ENCODE measurements around the gene BTNL8. TPM values are rescaled to one million over a fixed set of nuclear protein-coding genes. Genes with fewer than 3 reads are reported as not detected.

The BTNL8 gene
- total RNA-seq, 2 experiments from 2014 or later = not detected

- no peaks in the 10 kb centered on the region for H3K36me3 ChIP-seq (ENCODE audit: insufficient read depth, low read length)
- peak; percentile 48 for ATAC-seq (ENCODE audit: poor library complexity)
- no peaks in the 10 kb centered on the region for H3K9me3 ChIP-seq (ENCODE audit: control insufficient read depth in 1 of 2, insufficient read depth in 1 of 2, low read length in 2 of 2)
- no peak overlapping the region for H3K4me3 ChIP-seq (ENCODE audit: low read length)
- H3K4me1 ChIP-seq (ENCODE audit: insufficient read depth, low read length) = peaks cover 7% of the 10 kb centered on the region
- no peaks in the 10 kb centered on the region for H3K9me3 Mint-ChIP-seq
- POLR2A ChIA-PET = interaction anchor here (1.0 to 1.3 kb wide), 3 partner anchors 38 to 67 kb away, joined by 4 to 8 read pairs (median 5); partner anchors contain the start of gene MGAT1
- intact Hi-C loops (cut with DNase I, micrococcal nuclease) = loop anchor here (2.0 to 10.0 kb wide), 3 partner anchors 36 to 574 kb away; partner anchors contain the start of gene MAPK9 (in 1 of the 2)
- TF ChIP-seq CTCF (IDR thresholded peaks at IDR 0.05) = peak; percentile 72
- H3K27ac ChIP-seq (ENCODE audit: low read depth in 1 of 2, low read length in 2 of 2) = no peak overlapping the region
- peaks cover 26% of the 10 kb centered on the region for H3K27me3 Mint-ChIP-seq
- DNase-seq = peak; percentile 19 to 77 (median 52)
- no peak overlapping the region for H3K27ac Mint-ChIP-seq
- H3K4me3 Mint-ChIP-seq = no peak overlapping the region
- no peaks in the 10 kb centered on the region for H3K36me3 Mint-ChIP-seq (ENCODE audit: low read depth)
- H3K4me1 Mint-ChIP-seq (ENCODE audit: low read depth) = no peaks in the 10 kb centered on the region
- no peaks in the 10 kb centered on the region for H3K27me3 ChIP-seq (ENCODE audit: control insufficient read depth in 1 of 2, insufficient read depth in 2 of 2, low read length in 2 of 2)
- CTCF ChIA-PET = interaction anchor here (0.6 to 3.3 kb wide), 9 partner anchors 9 to 85 kb away, joined by 3 to 13 read pairs (median 5); no protein-coding TSS in a partner anchor
Measured at GRCh38 chr5:180868960-180869359, 30.0 kb upstream of the BTNL8 start.

GRCh38 chr5:180869587-180869986 lies 29.4 kb upstream of the BTNL8 start:
- Mint-ChIP-seq H3K4me3 (no peak overlapping the region), H3K9me3 (no peaks in the 10 kb centered on the region), H3K27ac (no peak overlapping the region), H3K27me3 (peaks cover 26% of the 10 kb centered on the region), H3K4me1 (ENCODE audit: low read depth) (no peaks in the 10 kb centered on the region), H3K36me3 (ENCODE audit: low read depth) (no peaks in the 10 kb centered on the region)
- intact Hi-C loops (cut with DNase I, micrococcal nuclease) = loop anchor here (2.0 to 10.0 kb wide), 3 partner anchors 37 to 575 kb away; partner anchors contain the start of gene MAPK9 (in 1 of the 2)
- POLR2A ChIA-PET = interaction anchor here (1.0 to 1.3 kb wide), 3 partner anchors 39 to 67 kb away, joined by 4 to 8 read pairs (median 5); partner anchors contain the start of gene MGAT1
- Histone ChIP-seq H3K36me3 (ENCODE audit: insufficient read depth, low read length) (no peaks in the 10 kb centered on the region), H3K4me3 (ENCODE audit: low read length) (no peak overlapping the region), H3K4me1 (ENCODE audit: insufficient read depth, low read length) (peaks cover 9% of the 10 kb centered on the region), H3K9me3 (ENCODE audit: control insufficient read depth in 1 of 2, insufficient read depth in 1 of 2, low read length in 2 of 2) (no peaks in the 10 kb centered on the region), H3K27ac (ENCODE audit: low read depth in 1 of 2, low read length in 2 of 2) (no peak overlapping the region), H3K27me3 (ENCODE audit: control insufficient read depth in 1 of 2, insufficient read depth in 2 of 2, low read length in 2 of 2) (no peaks in the 10 kb centered on the region)
- no peak for TF ChIP-seq CTCF (IDR thresholded peaks at IDR 0.05)
- CTCF ChIA-PET = interaction anchor here (1.0 to 3.3 kb wide), 6 partner anchors 37 to 85 kb away, joined by 3 to 13 read pairs (median 6); no protein-coding TSS in a partner anchor
- no peak for ATAC-seq (ENCODE audit: poor library complexity)
- DNase-seq = no peak

DNA sequence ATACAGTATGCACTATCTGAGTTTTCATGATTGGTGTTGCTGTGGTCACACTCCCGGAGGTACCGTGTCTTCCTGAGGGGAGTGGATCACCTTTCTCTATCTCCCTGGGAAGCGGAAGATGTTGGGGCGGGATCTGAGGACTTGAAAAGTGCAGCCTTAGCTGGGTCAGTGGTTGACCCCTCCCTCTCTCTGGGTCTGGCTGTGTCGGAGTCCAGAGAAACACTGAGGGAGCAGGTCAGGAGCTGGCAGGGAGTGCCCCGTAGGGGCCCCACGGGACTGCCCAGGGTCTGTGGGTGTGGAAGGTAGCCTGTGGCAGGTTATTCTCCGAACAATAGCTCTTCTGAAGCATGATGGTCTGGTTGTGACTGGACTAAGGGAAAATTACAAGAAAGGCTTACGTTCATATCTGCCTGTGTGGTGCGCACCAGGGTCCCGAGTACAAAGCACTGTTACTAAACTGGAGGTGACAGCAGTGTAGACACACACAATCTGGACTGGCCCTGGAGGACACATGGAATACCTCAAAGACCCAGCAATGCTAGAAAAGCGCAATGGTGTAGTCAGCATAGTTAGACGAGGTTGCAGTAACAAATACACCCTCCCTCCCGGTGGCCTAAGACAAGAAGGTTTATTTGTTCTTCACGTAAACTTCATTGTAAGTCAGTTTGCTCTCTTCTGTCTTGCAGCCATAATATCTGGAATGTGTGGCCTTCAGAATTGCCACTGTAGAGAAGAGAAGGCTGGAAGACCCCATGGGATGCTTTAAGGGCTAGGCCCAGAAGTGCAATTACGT lies 28.5 kb upstream of the BTNL8 start:
- H3K4me1 Mint-ChIP-seq (ENCODE audit: low read depth) = no peaks in the 10 kb centered on the region
- H3K4me3 ChIP-seq (ENCODE audit: low read length) = no peak overlapping the region
- POLR2A ChIA-PET = no interaction called here
- no peaks in the 10 kb centered on the region for H3K9me3 Mint-ChIP-seq
- peaks cover 26% of the 10 kb centered on the region for H3K27me3 Mint-ChIP-seq
- H3K4me1 ChIP-seq (ENCODE audit: insufficient read depth, low read length) = peaks cover 9% of the 10 kb centered on the region
- no peaks in the 10 kb centered on the region for H3K36me3 Mint-ChIP-seq (ENCODE audit: low read depth)
- ATAC-seq (ENCODE audit: poor library complexity) (no peak), DNase-seq (no peak)
- H3K27ac ChIP-seq (ENCODE audit: low read depth in 1 of 2, low read length in 2 of 2) = no peak overlapping the region
- no peaks in the 10 kb centered on the region for H3K36me3 ChIP-seq (ENCODE audit: insufficient read depth, low read length)
- no peak overlapping the region for H3K27ac Mint-ChIP-seq
- no peaks in the 10 kb centered on the region for H3K27me3 ChIP-seq (ENCODE audit: control insufficient read depth in 1 of 2, insufficient read depth in 2 of 2, low read length in 2 of 2)
- TF ChIP-seq CTCF (IDR thresholded peaks at IDR 0.05) = no peak
- CTCF ChIA-PET = interaction anchor here (1.8 to 3.3 kb wide), 2 partner anchors 40 to 86 kb away, joined by 5 to 13 read pairs; no protein-coding TSS in a partner anchor
- no peaks in the 10 kb centered on the region for H3K9me3 ChIP-seq (ENCODE audit: control insufficient read depth in 1 of 2, insufficient read depth in 1 of 2, low read length in 2 of 2)
- intact Hi-C loops (cut with DNase I, micrococcal nuclease) = no loop called here
- no peak overlapping the region for H3K4me3 Mint-ChIP-seq
